Right cardiac atrium (tissue), 5 donors: Measurements from ENCODE around the gene YPEL3. TPM values are rescaled to one million over a fixed set of nuclear protein-coding genes. Genes with fewer than 3 reads are reported as not detected.

ENCODE experiments used
- ATAC-seq, 2 donors: fragments of 200-7000 bp; cut with Tn5 transposase; one replicate each; pipeline versions ENCODE4 v1.8.0 to v1.9.1; 2020; ENCODE audit warnings: moderate library complexity in 2 of 2, mild to moderate bottlenecking in 1 of 2
- DNase-seq, 3 donors: peaks; one replicate each; pipeline ENCODE4 v3.0.0-alpha.2; 2020
- H3K27ac ChIP-seq: one replicate; pipeline ENCODE4 v1.5.1; 2013; ENCODE audit warnings: mild to moderate bottlenecking, low read length, control low read depth, moderate library complexity
- H3K27me3 ChIP-seq: one replicate; pipeline ENCODE4 v1.6.1; 2013; ENCODE audit not compliant: control insufficient read depth, insufficient read depth
- H3K4me1 ChIP-seq: one replicate; pipeline ENCODE4 v1.6.1; 2013; ENCODE audit warnings: low read length; ENCODE audit not compliant: control insufficient read depth, insufficient read depth
- H3K4me3 ChIP-seq: one replicate; pipeline ENCODE4 v1.5.1; 2013; ENCODE audit warnings: low read length, control low read depth
- H3K9me3 ChIP-seq: one replicate; pipeline ENCODE4 v1.6.1; 2013; ENCODE audit warnings: low read length; ENCODE audit not compliant: control insufficient read depth
- WGBS: extraction: QIAGEN DNeasy Blood & Tissue Kit; methylation state at CpG from one replicate; pipeline ENCODE4 v1.1.7; 2013; 5-methylcytosine and 5-hydroxymethylcytosine counted together
- intact Hi-C, 4 donors: fragments of 100-400 bp; cut with DNase I; formaldehyde crosslinking; loops; one replicate each; pipeline versions ENCODE4 v1.11.0 to v1.14.0; 2022 to 2023
- polyA plus RNA-seq: library from polyadenylated mRNA; stranded (reverse); fragments of 200-250 nt; gene quantifications from one replicate; pipeline ENCODE4 v1.2.3, GENCODE V29; 2013
- total RNA-seq, 4 donors: library from RNA; stranded (reverse); fragmentation: NEBNext Ultra II Directional; extraction: Animal tissue kit (Norgen Biotek cat#: 25700); gene quantifications; one replicate each; pipeline ENCODE4 v1.2.1, GENCODE V29; 2021
- donor health status: healthy with polysubstance abuse.
- donor health status: DM: no; HTN: yes; CAD: no.
- donor health status: DM: no; HTN: no; CAD: no.
- donor health status: DM: no; HTN: yes; CAD: no; lungs with severe emphysema.
- donor health status: DM: yes; HTN: yes; CAD: no.

YPEL3 gene
- total and polyA plus RNA-seq, 5 donors = 54.4 to 118 (median 71.8) TPM

- Histone ChIP-seq H3K27ac (no peak overlapping the region), H3K4me1 (no peaks in the 10 kb centered on the region), H3K4me3 (no peak overlapping the region), H3K27me3 (no peaks in the 10 kb centered on the region), H3K9me3 (no peaks in the 10 kb centered on the region)
- DNase-seq (peak in 1 of 3 donors; percentile 71), ATAC-seq (no peak)
- intact Hi-C loops = no loop called here
- 49% methylated on average over 10 of the region's 10 CpGs for WGBS
These were observed 41.0 kb downstream of the YPEL3 start for GRCh38 chr16:30054959-30055553.

DNA sequence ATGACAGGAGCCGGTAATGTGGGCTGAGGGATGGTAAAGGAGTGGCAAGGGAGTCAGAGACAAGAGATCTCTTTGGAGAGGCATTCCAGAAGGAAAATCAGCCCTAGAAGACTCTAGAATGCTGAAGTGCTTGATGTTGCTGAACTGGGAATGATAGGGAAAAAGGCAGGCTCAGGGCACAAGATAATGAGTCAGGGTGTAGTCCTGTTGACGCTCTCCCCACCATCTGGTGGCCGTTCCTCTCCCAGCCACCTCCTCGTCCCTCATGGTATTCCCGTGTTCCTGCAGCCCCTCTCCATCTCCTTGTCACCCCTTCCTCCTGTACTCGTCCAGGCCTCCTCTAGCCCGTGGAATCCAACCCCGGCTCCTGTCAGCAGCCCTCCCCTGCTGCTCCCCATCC is 41.6 kb downstream of the YPEL3 start:
- DNase-seq = no peak
- no peaks in the 10 kb centered on the region for H3K27me3 ChIP-seq
- no peaks in the 10 kb centered on the region for H3K9me3 ChIP-seq
- WGBS = 71% methylated on average over 8 of the region's 8 CpGs
- intact Hi-C loops = no loop called here
- H3K4me1 ChIP-seq = no peaks in the 10 kb centered on the region
- H3K27ac ChIP-seq = no peak overlapping the region
- no peak overlapping the region for H3K4me3 ChIP-seq
- ATAC-seq = no peak

DNA sequence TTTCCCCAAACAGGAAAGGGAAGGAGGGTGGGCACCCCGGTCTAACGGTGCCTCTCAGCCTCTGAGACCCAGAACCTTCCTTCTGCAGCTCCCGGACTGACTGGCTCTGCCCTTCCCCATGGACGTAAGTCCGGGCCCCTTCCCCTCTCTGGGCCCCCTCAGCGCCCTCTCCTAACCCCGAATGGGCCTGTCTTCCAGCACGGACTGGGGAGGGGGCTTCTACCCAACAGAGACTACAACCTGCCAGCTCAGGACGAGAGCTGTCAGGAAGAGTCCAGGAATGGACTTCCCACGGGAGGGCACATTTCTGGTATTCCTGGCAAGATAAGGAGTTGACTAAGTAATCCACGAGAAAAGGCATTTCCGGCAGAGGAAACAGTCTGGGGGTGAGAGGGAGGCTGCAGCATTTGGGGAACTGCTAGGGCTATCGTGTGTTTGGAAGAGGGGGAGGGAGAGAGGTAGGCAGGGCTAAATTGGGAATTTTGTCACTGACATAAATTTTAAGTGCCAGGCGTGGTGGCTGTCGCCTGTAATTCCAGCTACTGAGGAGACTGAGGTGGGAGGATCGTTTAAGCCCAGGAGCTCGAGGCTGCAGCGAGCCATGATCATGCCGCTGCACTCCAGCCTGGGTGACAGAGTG is 42.5 kb downstream of the YPEL3 start:
- Histone ChIP-seq H3K4me3 (peak overlapping the region; percentile 57), H3K9me3 (no peaks in the 10 kb centered on the region), H3K27ac (no peak overlapping the region), H3K4me1 (no peaks in the 10 kb centered on the region), H3K27me3 (no peaks in the 10 kb centered on the region)
- 3% methylated on average over 19 of the region's 19 CpGs for WGBS
- intact Hi-C loops = no loop called here
- no peak for DNase-seq
- peak; percentile 48 to 68 for ATAC-seq

DNA sequence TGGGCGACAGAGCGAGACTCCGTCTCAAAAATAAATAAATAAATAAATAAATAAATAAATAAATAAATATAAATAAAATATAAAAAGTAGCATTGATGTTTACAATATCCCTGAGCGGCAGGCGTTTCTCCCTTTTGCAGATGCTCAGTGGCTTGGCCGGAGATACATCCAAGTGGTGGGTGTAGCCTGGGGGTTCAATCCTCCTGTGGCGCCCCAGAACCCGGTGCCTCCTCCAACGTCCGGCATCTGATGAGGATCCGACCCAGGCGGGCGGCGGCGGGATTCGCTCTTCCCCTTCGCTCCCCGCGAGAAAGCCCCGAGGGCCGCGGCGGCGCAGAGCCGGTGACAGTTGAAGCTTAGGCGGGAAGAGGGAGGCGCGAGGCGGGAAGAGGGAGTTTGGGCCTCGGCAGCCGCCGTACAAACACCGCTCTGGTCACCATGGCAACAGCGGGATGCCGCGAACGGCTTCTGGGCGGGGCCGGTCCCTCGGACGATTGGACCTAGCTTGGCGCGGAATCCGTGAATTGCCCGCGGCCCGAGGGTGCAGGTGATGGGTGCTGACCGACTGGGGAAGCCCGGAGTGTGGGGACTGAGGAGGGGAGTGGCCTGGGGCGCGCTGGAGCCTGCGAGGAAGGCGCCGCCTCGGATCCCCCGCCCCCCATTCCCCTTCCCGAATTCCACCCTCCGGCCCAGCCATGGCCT is 43.2 kb downstream of the YPEL3 start:
- Histone ChIP-seq H3K4me3 (peak overlapping the region; percentile 57), H3K27me3 (no peaks in the 10 kb centered on the region), H3K27ac (no peak overlapping the region), H3K9me3 (no peaks in the 10 kb centered on the region), H3K4me1 (no peaks in the 10 kb centered on the region)
- intact Hi-C loops = no loop called here
- peak; percentile 95 to 98 (median 98) for DNase-seq
- ATAC-seq = peak; percentile 94
- WGBS = 5% methylated on average over 58 of the region's 58 CpGs

- intact Hi-C loops = no loop called here
- no peaks in the 10 kb centered on the region for H3K27me3 ChIP-seq
- WGBS = 78% methylated on average over 3 of the region's 3 CpGs
These were observed 44.5 kb downstream of the YPEL3 start for GRCh38 chr16:30051518-30051917.

GRCh38 chr16:30049871-30050270 is 46.1 kb downstream of the YPEL3 start:
- 92% methylated on average over 8 of the region's 8 CpGs for WGBS
- intact Hi-C loops = no loop called here
- Histone ChIP-seq H3K4me1 (no peaks in the 10 kb centered on the region), H3K27me3 (no peaks in the 10 kb centered on the region), H3K27ac (no peak overlapping the region), H3K9me3 (no peaks in the 10 kb centered on the region), H3K4me3 (no peak overlapping the region)
- DNase-seq (peak in 1 of 3 donors; percentile 32), ATAC-seq (no peak)

More at GRCh38 chr16:30051518-30051917, 44.5 kb downstream of the YPEL3 start:
- Histone ChIP-seq H3K4me3 (no peak overlapping the region), H3K9me3 (no peaks in the 10 kb centered on the region), H3K4me1 (no peaks in the 10 kb centered on the region), H3K27ac (no peak overlapping the region)
- ATAC-seq = no peak
- DNase-seq = peak in 1 of 3 donors; percentile 5

- Histone ChIP-seq H3K27ac (no peak overlapping the region), H3K9me3 (no peaks in the 10 kb centered on the region), H3K27me3 (no peaks in the 10 kb centered on the region), H3K4me3 (no peak overlapping the region), H3K4me1 (no peaks in the 10 kb centered on the region)
- 86% methylated on average over 1 of the region's 1 CpG for WGBS
- DNase-seq (no peak), ATAC-seq (no peak)
- intact Hi-C loops = no loop called here
These were observed 49.4 kb downstream of the YPEL3 start for GRCh38 chr16:30046588-30046987.

- DNase-seq (peak in 1 of 3 donors; percentile 37), ATAC-seq (no peak)
- Histone ChIP-seq H3K4me1 (no peaks in the 10 kb centered on the region), H3K27me3 (no peaks in the 10 kb centered on the region), H3K9me3 (no peaks in the 10 kb centered on the region), H3K27ac (no peak overlapping the region), H3K4me3 (no peak overlapping the region)
- WGBS = 71% methylated on average over 8 of the region's 8 CpGs
- intact Hi-C loops = no loop called here
These were observed 49.8 kb downstream of the YPEL3 start for GRCh38 chr16:30046178-30046577.

Other genes with a start within 250 kb of the YPEL3 start
- 100 to 1,000 TPM in 2 of 4 donors, 10 to 100 TPM in 2; 86.7 to 109 (median 99.1) TPM for gene CDIPT, start 233.0 kb downstream of the YPEL3 start, total RNA-seq
- gene CDIPT, start 233.0 kb downstream of the YPEL3 start, polyA plus RNA-seq = 106 TPM
- 1 to 10 TPM; 1.5 to 3.6 (median 2.1) TPM for gene SEZ6L2, start 196.7 kb downstream of the YPEL3 start, total RNA-seq
- gene SEZ6L2, start 196.7 kb downstream of the YPEL3 start, polyA plus RNA-seq = 0.36 TPM
- under 1 TPM in 3 of 4 donors, not detected in 1; 0.24 to 0.50 (median 0.28) TPM for gene ASPHD1, start 195.7 kb downstream of the YPEL3 start, total RNA-seq
- gene ASPHD1, start 195.7 kb downstream of the YPEL3 start, polyA plus RNA-seq = 0.14 TPM
- gene KCTD13, start 170.0 kb downstream of the YPEL3 start, total RNA-seq = 10 to 100 TPM in 2 of 4 donors, 1 to 10 TPM in 2; 7.3 to 12.8 (median 9.2) TPM
- 7.1 TPM for gene KCTD13, start 170.0 kb downstream of the YPEL3 start, polyA plus RNA-seq
- 10 to 100 TPM; 79.7 to 90.4 (median 82.1) TPM for gene TMEM219, start 134.1 kb downstream of the YPEL3 start, total RNA-seq
- 97.4 TPM for gene TMEM219, start 134.1 kb downstream of the YPEL3 start, polyA plus RNA-seq
- 10 to 100 TPM; 37.2 to 40.1 (median 39.4) TPM for gene TAOK2, start 122.3 kb downstream of the YPEL3 start, total RNA-seq
- 38.3 TPM for gene TAOK2, start 122.3 kb downstream of the YPEL3 start, polyA plus RNA-seq
- 10 to 100 TPM; 11.6 to 21.7 (median 17.5) TPM for gene HIRIP3, start 100.6 kb downstream of the YPEL3 start, total RNA-seq
- 19.1 TPM for gene HIRIP3, start 100.6 kb downstream of the YPEL3 start, polyA plus RNA-seq
- gene INO80E, start 100.0 kb downstream of the YPEL3 start, total RNA-seq = 10 to 100 TPM; 32.7 to 44.6 (median 37.1) TPM
- gene INO80E, start 100.0 kb downstream of the YPEL3 start, polyA plus RNA-seq = 59.1 TPM
- under 1 TPM; 0.40 to 0.59 (median 0.47) TPM for gene DOC2A, start 85.2 kb downstream of the YPEL3 start, total RNA-seq
- gene DOC2A, start 85.2 kb downstream of the YPEL3 start, polyA plus RNA-seq = 0.77 TPM
- gene C16orf92, start 73.0 kb downstream of the YPEL3 start, total RNA-seq = not detected
- gene C16orf92, start 73.0 kb downstream of the YPEL3 start, polyA plus RNA-seq = not detected
- not detected for gene TLCD3B, start 64.9 kb downstream of the YPEL3 start, total RNA-seq
- not detected for gene TLCD3B, start 64.9 kb downstream of the YPEL3 start, polyA plus RNA-seq
- 1,000 to 10,000 TPM; 2,625 to 3,581 (median 3,363) TPM for gene ALDOA, start 30.5 kb downstream of the YPEL3 start, total RNA-seq
- 3,115 TPM for gene ALDOA, start 30.5 kb downstream of the YPEL3 start, polyA plus RNA-seq
- 10 to 100 TPM; 31.3 to 40.8 (median 36.0) TPM for gene PPP4C, start 20.2 kb downstream of the YPEL3 start, total RNA-seq
- 51.8 TPM for gene PPP4C, start 20.2 kb downstream of the YPEL3 start, polyA plus RNA-seq
- gene TBX6, start 4.3 kb downstream of the YPEL3 start, total RNA-seq = 1 to 10 TPM in 2 of 4 donors, under 1 TPM in 2; 0.67 to 1.2 (median 1.0) TPM
- 0.93 TPM for gene TBX6, start 4.3 kb downstream of the YPEL3 start, polyA plus RNA-seq
- 1 to 10 TPM; 1.3 to 3.7 (median 3.2) TPM for gene GDPD3, start 17.3 kb upstream of the YPEL3 start, total RNA-seq
- 2.6 TPM for gene GDPD3, start 17.3 kb upstream of the YPEL3 start, polyA plus RNA-seq
- gene MAPK3, start 27.0 kb upstream of the YPEL3 start, total RNA-seq = 10 to 100 TPM; 55.9 to 67.8 (median 64.3) TPM
- gene MAPK3, start 27.0 kb upstream of the YPEL3 start, polyA plus RNA-seq = 78.1 TPM
- 10 to 100 TPM; 10.3 to 22.4 (median 14.6) TPM for gene CORO1A, start 87.4 kb upstream of the YPEL3 start, total RNA-seq
- 7.3 TPM for gene CORO1A, start 87.4 kb upstream of the YPEL3 start, polyA plus RNA-seq
- 10 to 100 TPM; 75.2 to 89.6 (median 84.6) TPM for gene BOLA2B, start 97.5 kb upstream of the YPEL3 start, total RNA-seq
- gene BOLA2B, start 97.5 kb upstream of the YPEL3 start, polyA plus RNA-seq = 184 TPM
- gene SLX1A, start 97.7 kb upstream of the YPEL3 start, total RNA-seq = 10 to 100 TPM in 2 of 4 donors, 1 to 10 TPM in 2; 8.9 to 20.8 (median 13.9) TPM
- gene SLX1A, start 97.7 kb upstream of the YPEL3 start, polyA plus RNA-seq = 24.6 TPM
- gene SULT1A3, start 103.0 kb upstream of the YPEL3 start, total RNA-seq = 10 to 100 TPM in 3 of 4 donors, 1 to 10 TPM in 1; 9.6 to 14.0 (median 10.8) TPM
- gene SULT1A3, start 103.0 kb upstream of the YPEL3 start, polyA plus RNA-seq = 10.0 TPM
- gene NPIPB13, start 152.3 kb upstream of the YPEL3 start, total RNA-seq = 1 to 10 TPM; 3.1 to 5.3 (median 4.3) TPM
- 2.0 TPM for gene NPIPB13, start 152.3 kb upstream of the YPEL3 start, polyA plus RNA-seq